Right atrium auricular region (tissue), 2 donors: ENCODE measurements around the gene CRHR1. TPM values are rescaled to one million over a fixed set of nuclear protein-coding genes. Genes with fewer than 3 reads are reported as not detected.

Source experiments
- DNase-seq: peaks from one replicate; pipeline ENCODE4 v3.0.0-alpha.2; 2019; ENCODE audit warnings: low spot score
- H3K27ac ChIP-seq, 2 donors: fragments of 200-600 bp; sonication (generic); 1 replicate in 1 of 2; 2 replicates in 1 of 2; pipeline ENCODE4 v1.5.1; 2016 to 2019
- H3K27me3 ChIP-seq, 2 donors: fragments of 200-600 bp; sonication (generic); one replicate each; pipeline versions ENCODE4 v1.5.1 to v1.6.0; 2017 to 2019
- H3K36me3 ChIP-seq: fragments of 200-600 bp; sonication (generic); one replicate; pipeline ENCODE4 v1.5.1; 2016
- H3K4me1 ChIP-seq, 2 donors: fragments of 200-600 bp; sonication (generic); one replicate each; pipeline versions ENCODE4 v1.5.1 to v1.6.0; 2017 to 2019
- H3K4me3 ChIP-seq, 2 donors: fragments of 200-600 bp; sonication (generic); 1 replicate in 1 of 2; 2 replicates in 1 of 2; pipeline ENCODE4 v1.5.1; 2017 to 2019; ENCODE audit warnings: mild to moderate bottlenecking in 1 of 2, moderate library complexity in 1 of 2
- H3K9me3 ChIP-seq, 2 donors: fragments of 200-600 bp; sonication (generic); one replicate each; pipeline ENCODE4 v1.5.1; 2019
- total RNA-seq, 2 donors: library from RNA; depleted of rRNA; stranded (reverse); fragments of >200 nt; gene quantifications; one replicate each; pipeline ENCODE4 v1.1.0, GENCODE V29; 2016
- TF ChIP-seq, protein P1 (sequence below), 2 donors: fragments of 200-600 bp; sonication (generic); IDR thresholded peaks; one replicate each; pipeline ENCODE4 v1.5.1; 2019; ENCODE audit warnings: antibody characterized with exemption in 2 of 2

Gene CRHR1
- total RNA-seq, 2 donors from 2014 or later, result not detected

GRCh38 chr17:45824901-45825492 lies 40.9 kb downstream of the CRHR1 start:
- H3K4me3 ChIP-seq, result no peak overlapping the region
- no peaks in the 10 kb centered on the region for H3K9me3 ChIP-seq
- DNase-seq, result no peak
- H3K27ac ChIP-seq, result no peak overlapping the region
- H3K27me3 ChIP-seq, result no peaks in the 10 kb centered on the region
- H3K4me1 ChIP-seq, result no peaks in the 10 kb centered on the region
- H3K36me3 ChIP-seq, result no peaks in the 10 kb centered on the region
- TF ChIP-seq, protein P1, sequence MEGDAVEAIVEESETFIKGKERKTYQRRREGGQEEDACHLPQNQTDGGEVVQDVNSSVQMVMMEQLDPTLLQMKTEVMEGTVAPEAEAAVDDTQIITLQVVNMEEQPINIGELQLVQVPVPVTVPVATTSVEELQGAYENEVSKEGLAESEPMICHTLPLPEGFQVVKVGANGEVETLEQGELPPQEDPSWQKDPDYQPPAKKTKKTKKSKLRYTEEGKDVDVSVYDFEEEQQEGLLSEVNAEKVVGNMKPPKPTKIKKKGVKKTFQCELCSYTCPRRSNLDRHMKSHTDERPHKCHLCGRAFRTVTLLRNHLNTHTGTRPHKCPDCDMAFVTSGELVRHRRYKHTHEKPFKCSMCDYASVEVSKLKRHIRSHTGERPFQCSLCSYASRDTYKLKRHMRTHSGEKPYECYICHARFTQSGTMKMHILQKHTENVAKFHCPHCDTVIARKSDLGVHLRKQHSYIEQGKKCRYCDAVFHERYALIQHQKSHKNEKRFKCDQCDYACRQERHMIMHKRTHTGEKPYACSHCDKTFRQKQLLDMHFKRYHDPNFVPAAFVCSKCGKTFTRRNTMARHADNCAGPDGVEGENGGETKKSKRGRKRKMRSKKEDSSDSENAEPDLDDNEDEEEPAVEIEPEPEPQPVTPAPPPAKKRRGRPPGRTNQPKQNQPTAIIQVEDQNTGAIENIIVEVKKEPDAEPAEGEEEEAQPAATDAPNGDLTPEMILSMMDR (IDR thresholded peaks at IDR 0.05), result no peak

- Histone ChIP-seq H3K4me1 (no peaks in the 10 kb centered on the region), H3K27ac (no peak overlapping the region), H3K9me3 (no peaks in the 10 kb centered on the region), H3K4me3 (no peak overlapping the region), H3K36me3 (no peaks in the 10 kb centered on the region), H3K27me3 (no peaks in the 10 kb centered on the region)
- DNase-seq, result no peak
- TF ChIP-seq, protein P1 (IDR thresholded peaks at IDR 0.05), result no peak
Observed at GRCh38 chr17:45825792-45826191, 41.7 kb downstream of the CRHR1 start.

- Histone ChIP-seq H3K9me3 (no peaks in the 10 kb centered on the region), H3K27me3 (no peaks in the 10 kb centered on the region), H3K27ac (no peak overlapping the region), H3K36me3 (no peaks in the 10 kb centered on the region), H3K4me1 (no peaks in the 10 kb centered on the region), H3K4me3 (no peak overlapping the region)
- TF ChIP-seq, protein P1 (IDR thresholded peaks at IDR 0.05), result no peak
- DNase-seq, result no peak
Observed at GRCh38 chr17:45826919-45827588, 42.9 kb downstream of the CRHR1 start.

GRCh38 chr17:45828171-45828570 lies 44.1 kb downstream of the CRHR1 start:
- no peak overlapping the region for H3K4me3 ChIP-seq

GRCh38 chr17:45828582-45829133 lies 44.5 kb downstream of the CRHR1 start:
- no peak for DNase-seq
- TF ChIP-seq, protein P1 (IDR thresholded peaks at IDR 0.05), result no peak
- Histone ChIP-seq H3K9me3 (no peaks in the 10 kb centered on the region), H3K36me3 (no peaks in the 10 kb centered on the region), H3K27me3 (no peaks in the 10 kb centered on the region), H3K4me3 (no peak overlapping the region), H3K27ac (no peak overlapping the region), H3K4me1 (no peaks in the 10 kb centered on the region)

More at GRCh38 chr17:45828171-45828570, 44.1 kb downstream of the CRHR1 start:
- Histone ChIP-seq H3K9me3 (no peaks in the 10 kb centered on the region), H3K36me3 (no peaks in the 10 kb centered on the region), H3K27me3 (no peaks in the 10 kb centered on the region), H3K4me1 (no peaks in the 10 kb centered on the region), H3K27ac (no peak overlapping the region)
- no peak for DNase-seq
- TF ChIP-seq, protein P1 (IDR thresholded peaks at IDR 0.05), result no peak
